Measurements from ENCODE around the gene ACADS.

The ACADS gene

GRCh38 chr12:120751389-120751788, 25.8 kb downstream of the ACADS start:
- in situ Hi-C loops (cut with MboI; ENCODE audit: low sequenced_read_pairs), result no loop called here

GRCh38 chr12:120754792-120755191, 29.2 kb downstream of the ACADS start:
- in situ Hi-C loops (cut with MboI; ENCODE audit: low sequenced_read_pairs), result no loop called here

- in situ Hi-C loops (cut with MboI; ENCODE audit: low sequenced_read_pairs), result no loop called here
Observed at GRCh38 chr12:120755269-120755668, 29.6 kb downstream of the ACADS start.

GRCh38 chr12:120757226-120757742, 31.7 kb downstream of the ACADS start:
- in situ Hi-C loops (cut with MboI; ENCODE audit: low sequenced_read_pairs), result no loop called here

- in situ Hi-C loops (cut with MboI; ENCODE audit: low sequenced_read_pairs), result no loop called here
Observed at GRCh38 chr12:120757949-120758348, 32.3 kb downstream of the ACADS start.

GRCh38 chr12:120758798-120759590, 33.4 kb downstream of the ACADS start:
- in situ Hi-C loops (cut with MboI; ENCODE audit: low sequenced_read_pairs), result no loop called here

- in situ Hi-C loops (cut with MboI; ENCODE audit: low sequenced_read_pairs), result no loop called here
Observed at GRCh38 chr12:120759591-120760348, 34.1 kb downstream of the ACADS start.

- in situ Hi-C loops (cut with MboI; ENCODE audit: low sequenced_read_pairs), result no loop called here
Observed at GRCh38 chr12:120760349-120761254, 35.0 kb downstream of the ACADS start.

- in situ Hi-C loops (cut with MboI; ENCODE audit: low sequenced_read_pairs), result no loop called here
Observed at GRCh38 chr12:120761519-120761934, 35.9 kb downstream of the ACADS start.

GRCh38 chr12:120762086-120762485, 36.5 kb downstream of the ACADS start:
- in situ Hi-C loops (cut with MboI; ENCODE audit: low sequenced_read_pairs), result no loop called here

GRCh38 chr12:120763250-120763649, 37.6 kb downstream of the ACADS start:
- in situ Hi-C loops (cut with MboI; ENCODE audit: low sequenced_read_pairs), result no loop called here

- in situ Hi-C loops (cut with MboI; ENCODE audit: low sequenced_read_pairs), result no loop called here
Observed at GRCh38 chr12:120764816-120765215, 39.2 kb downstream of the ACADS start.

GRCh38 chr12:120766566-120766965, 40.9 kb downstream of the ACADS start:
- in situ Hi-C loops (cut with MboI; ENCODE audit: low sequenced_read_pairs), result no loop called here

- in situ Hi-C loops (cut with MboI; ENCODE audit: low sequenced_read_pairs), result no loop called here
Observed at GRCh38 chr12:120767071-120768024, 41.7 kb downstream of the ACADS start.

GRCh38 chr12:120771097-120771496, 45.5 kb downstream of the ACADS start:
- in situ Hi-C loops (cut with MboI; ENCODE audit: low sequenced_read_pairs), result no loop called here

- in situ Hi-C loops (cut with MboI; ENCODE audit: low sequenced_read_pairs), result no loop called here
Observed at GRCh38 chr12:120774169-120774916, 48.7 kb downstream of the ACADS start.

- in situ Hi-C loops (cut with MboI; ENCODE audit: low sequenced_read_pairs), result no loop called here
Observed at GRCh38 chr12:120775862-120776552, 50.4 kb downstream of the ACADS start.

- in situ Hi-C loops (cut with MboI; ENCODE audit: low sequenced_read_pairs), result no loop called here
Observed at GRCh38 chr12:120783197-120783596, 57.6 kb downstream of the ACADS start.

Data from HL-60/S4 treated with retinoic acid at 250 ng/mL for 4 days and 3 days (cell line).